Left ventricle myocardium inferior (tissue), 1 donor: Measurements from ENCODE around the gene SLC16A8. TPM values are rescaled to one million over a fixed set of nuclear protein-coding genes. Genes with fewer than 3 reads are reported as not detected.

Source experiments
- DNase-seq: peaks from one replicate; pipeline ENCODE4 v3.0.0-alpha.2; 2020
- H3K27ac ChIP-seq: fragments of 200-600 bp; replicated peaks from 2 replicates; pipeline ENCODE4 v1.8.0; 2021
- H3K27me3 ChIP-seq: fragments of 200-600 bp; 2 replicates; pipeline ENCODE4 v1.8.0; 2021; ENCODE audit warnings: low read depth
- H3K36me3 ChIP-seq: fragments of 200-600 bp; 2 replicates; pipeline ENCODE4 v1.8.0; 2021
- H3K4me1 ChIP-seq: fragments of 200-600 bp; 2 replicates; pipeline ENCODE4 v1.8.0; 2021
- H3K4me3 ChIP-seq: fragments of 200-600 bp; 2 replicates; pipeline ENCODE4 v1.8.0; 2021; ENCODE audit warnings: mild to moderate bottlenecking, moderate library complexity
- H3K9me3 ChIP-seq: fragments of 200-600 bp; replicated peaks from 2 replicates; pipeline ENCODE4 v1.8.0; 2021
- intact Hi-C: fragments of 100-400 bp; cut with micrococcal nuclease; formaldehyde crosslinking; loops from one replicate; pipeline ENCODE4 v1.11.0; 2022
- total RNA-seq: library from RNA; stranded (reverse); fragmentation: NEBNext Ultra II Directional; extraction: Animal tissue kit (Norgen Biotek cat#: 25700); gene quantifications from one replicate; pipeline ENCODE4 v1.2.1, GENCODE V29; 2021
- TF ChIP-seq, protein P1 (sequence below): fragments of 200-600 bp; IDR thresholded peaks from 2 replicates; pipeline ENCODE4 v1.8.0; 2021; ENCODE audit warnings: antibody characterized with exemption, mild to moderate bottlenecking, borderline replicate concordance
- donor health status: DM: no; HTN: yes; CAD: no; lungs with severe emphysema.

The SLC16A8 gene
- total RNA-seq, 1 donor from 2014 or later = not detected

DNA sequence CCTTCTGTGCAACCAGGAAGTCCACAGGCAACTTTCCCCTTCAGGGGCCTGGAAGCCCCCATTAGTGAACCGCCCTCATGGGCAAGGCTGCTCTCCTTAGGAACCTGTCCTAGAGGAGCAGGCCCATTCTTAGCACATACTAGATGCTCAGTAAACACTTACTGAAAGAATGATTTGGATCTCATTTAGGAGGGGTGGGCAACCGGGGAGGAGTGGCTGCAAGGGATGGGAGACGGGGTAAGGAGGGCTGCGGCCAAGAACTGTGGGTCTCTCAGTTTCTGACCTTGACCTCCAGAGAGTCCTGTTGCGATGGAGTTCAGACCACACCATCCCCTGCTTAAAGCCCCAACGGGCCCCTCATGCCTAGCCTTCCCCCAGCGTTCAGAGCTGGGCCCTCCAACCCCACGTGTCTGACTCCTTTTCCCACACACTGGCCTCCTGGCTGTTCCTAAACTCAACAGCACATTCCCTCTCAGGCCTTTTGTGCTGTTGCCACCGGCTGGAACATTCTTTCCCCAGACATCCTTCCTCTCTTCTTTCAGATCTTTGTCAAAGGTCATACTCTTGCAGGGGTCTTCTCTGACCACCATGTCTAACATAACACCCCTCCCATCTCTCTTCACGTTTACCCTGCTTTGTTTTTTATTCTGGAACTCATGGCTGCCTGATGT is 47.5 kb downstream of the SLC16A8 start:
- no peaks in the 10 kb centered on the region for H3K9me3 ChIP-seq
- DNase-seq = no peak
- no peaks in the 10 kb centered on the region for H3K27me3 ChIP-seq
- H3K27ac ChIP-seq = peak overlapping the region; percentile 64
- intact Hi-C loops = no loop called here
- no peak overlapping the region for H3K4me3 ChIP-seq
- TF ChIP-seq, protein P1, sequence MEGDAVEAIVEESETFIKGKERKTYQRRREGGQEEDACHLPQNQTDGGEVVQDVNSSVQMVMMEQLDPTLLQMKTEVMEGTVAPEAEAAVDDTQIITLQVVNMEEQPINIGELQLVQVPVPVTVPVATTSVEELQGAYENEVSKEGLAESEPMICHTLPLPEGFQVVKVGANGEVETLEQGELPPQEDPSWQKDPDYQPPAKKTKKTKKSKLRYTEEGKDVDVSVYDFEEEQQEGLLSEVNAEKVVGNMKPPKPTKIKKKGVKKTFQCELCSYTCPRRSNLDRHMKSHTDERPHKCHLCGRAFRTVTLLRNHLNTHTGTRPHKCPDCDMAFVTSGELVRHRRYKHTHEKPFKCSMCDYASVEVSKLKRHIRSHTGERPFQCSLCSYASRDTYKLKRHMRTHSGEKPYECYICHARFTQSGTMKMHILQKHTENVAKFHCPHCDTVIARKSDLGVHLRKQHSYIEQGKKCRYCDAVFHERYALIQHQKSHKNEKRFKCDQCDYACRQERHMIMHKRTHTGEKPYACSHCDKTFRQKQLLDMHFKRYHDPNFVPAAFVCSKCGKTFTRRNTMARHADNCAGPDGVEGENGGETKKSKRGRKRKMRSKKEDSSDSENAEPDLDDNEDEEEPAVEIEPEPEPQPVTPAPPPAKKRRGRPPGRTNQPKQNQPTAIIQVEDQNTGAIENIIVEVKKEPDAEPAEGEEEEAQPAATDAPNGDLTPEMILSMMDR = no peak
- H3K4me1 ChIP-seq = peaks cover 34% of the 10 kb centered on the region
- H3K36me3 ChIP-seq = no peaks in the 10 kb centered on the region

DNA sequence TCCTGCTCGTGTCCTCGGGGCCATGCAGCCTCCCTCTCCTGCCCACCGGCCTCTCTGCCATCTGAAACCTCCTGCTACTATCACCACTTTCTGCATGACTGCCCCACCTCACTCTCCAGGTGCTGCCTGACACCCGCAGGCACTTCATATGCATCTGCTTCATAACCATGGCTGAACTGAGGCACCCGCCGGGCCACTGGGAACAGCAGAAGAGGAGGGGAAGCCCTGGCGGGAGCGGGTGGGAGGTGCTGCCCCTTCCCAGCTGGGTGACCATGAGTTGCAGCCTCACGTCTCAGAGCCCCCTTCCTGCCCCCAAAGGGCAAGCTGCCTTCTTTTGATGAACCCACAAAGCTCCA is 48.5 kb downstream of the SLC16A8 start:
- Histone ChIP-seq H3K36me3 (no peaks in the 10 kb centered on the region), H3K27ac (peak overlapping the region; percentile 64), H3K9me3 (no peaks in the 10 kb centered on the region), H3K27me3 (no peaks in the 10 kb centered on the region), H3K4me1 (peaks cover 34% of the 10 kb centered on the region), H3K4me3 (no peak overlapping the region)
- DNase-seq = no peak
- intact Hi-C loops = no loop called here
- TF ChIP-seq, protein P1 = no peak

DNA sequence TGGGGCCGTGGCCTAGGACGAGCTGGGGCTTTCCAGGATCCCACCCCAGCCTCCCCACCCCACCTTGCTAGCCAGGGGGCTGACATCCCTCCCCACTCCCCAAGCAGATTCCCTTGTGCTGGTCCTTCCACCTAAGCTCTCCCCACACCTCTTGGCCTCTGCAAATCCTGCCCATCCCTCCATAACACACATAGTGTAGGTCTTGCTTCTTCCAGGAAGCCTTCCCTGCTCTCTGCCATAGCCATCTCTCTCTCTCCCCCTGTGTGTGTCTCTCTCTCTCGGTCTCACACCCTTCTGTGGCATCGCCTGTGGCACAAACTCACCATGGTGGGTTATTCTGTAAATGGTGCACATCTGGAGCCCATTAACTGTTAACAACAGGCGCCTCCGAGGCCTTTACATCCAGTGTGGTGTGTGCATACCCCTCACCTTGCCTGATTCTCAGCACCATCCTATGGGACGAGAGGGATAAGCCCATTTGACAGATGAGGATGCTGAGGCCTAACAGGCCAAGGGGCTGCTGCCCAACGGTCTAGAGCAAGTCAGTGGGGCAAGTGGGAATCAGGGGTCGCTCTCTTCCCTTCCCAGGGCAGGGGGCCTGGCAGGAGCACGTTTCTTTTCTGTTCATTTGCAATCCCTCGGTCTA is 49.0 kb downstream of the SLC16A8 start:
- no peaks in the 10 kb centered on the region for H3K27me3 ChIP-seq
- peaks cover 34% of the 10 kb centered on the region for H3K4me1 ChIP-seq
- peak overlapping the region; percentile 64 for H3K27ac ChIP-seq
- no peak for DNase-seq
- TF ChIP-seq, protein P1 = no peak
- H3K9me3 ChIP-seq = no peaks in the 10 kb centered on the region
- intact Hi-C loops = no loop called here
- H3K4me3 ChIP-seq = no peak overlapping the region
- H3K36me3 ChIP-seq = no peaks in the 10 kb centered on the region

DNA sequence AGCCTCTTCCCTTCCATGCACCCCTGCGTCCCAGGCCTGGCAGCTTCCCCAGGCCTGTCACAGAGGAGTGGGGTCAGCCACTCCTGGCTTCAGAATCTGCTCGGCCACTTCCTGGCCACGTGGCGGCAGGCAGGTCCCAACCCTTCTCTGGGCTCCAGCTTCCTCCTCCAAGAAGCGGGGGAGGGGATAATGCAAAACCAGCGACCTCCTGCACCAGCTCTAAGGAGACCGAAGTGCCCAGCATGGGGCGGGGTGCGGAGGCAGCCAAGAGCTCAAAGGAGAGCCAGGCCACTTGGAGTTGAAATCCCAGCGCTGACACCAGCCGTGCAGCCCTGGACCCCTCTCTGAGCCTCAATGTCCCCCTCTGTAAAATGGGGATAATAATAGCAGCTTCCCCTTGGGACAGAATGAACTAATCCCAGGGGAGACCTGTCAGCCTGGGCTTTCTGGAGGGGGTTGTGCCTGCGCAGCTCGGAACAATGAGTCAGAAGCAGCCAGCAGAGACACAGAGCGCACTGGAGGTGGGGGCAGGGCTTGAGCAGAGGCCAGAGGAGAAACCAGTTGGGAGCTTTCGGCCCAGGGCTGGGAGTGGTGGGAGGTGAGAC is 49.6 kb downstream of the SLC16A8 start:
- Histone ChIP-seq H3K27me3 (no peaks in the 10 kb centered on the region), H3K4me3 (no peak overlapping the region), H3K9me3 (no peaks in the 10 kb centered on the region), H3K27ac (peak overlapping the region; percentile 64), H3K4me1 (peaks cover 28% of the 10 kb centered on the region), H3K36me3 (no peaks in the 10 kb centered on the region)
- TF ChIP-seq, protein P1 = no peak
- intact Hi-C loops = no loop called here
- DNase-seq = peak; percentile 70

DNA sequence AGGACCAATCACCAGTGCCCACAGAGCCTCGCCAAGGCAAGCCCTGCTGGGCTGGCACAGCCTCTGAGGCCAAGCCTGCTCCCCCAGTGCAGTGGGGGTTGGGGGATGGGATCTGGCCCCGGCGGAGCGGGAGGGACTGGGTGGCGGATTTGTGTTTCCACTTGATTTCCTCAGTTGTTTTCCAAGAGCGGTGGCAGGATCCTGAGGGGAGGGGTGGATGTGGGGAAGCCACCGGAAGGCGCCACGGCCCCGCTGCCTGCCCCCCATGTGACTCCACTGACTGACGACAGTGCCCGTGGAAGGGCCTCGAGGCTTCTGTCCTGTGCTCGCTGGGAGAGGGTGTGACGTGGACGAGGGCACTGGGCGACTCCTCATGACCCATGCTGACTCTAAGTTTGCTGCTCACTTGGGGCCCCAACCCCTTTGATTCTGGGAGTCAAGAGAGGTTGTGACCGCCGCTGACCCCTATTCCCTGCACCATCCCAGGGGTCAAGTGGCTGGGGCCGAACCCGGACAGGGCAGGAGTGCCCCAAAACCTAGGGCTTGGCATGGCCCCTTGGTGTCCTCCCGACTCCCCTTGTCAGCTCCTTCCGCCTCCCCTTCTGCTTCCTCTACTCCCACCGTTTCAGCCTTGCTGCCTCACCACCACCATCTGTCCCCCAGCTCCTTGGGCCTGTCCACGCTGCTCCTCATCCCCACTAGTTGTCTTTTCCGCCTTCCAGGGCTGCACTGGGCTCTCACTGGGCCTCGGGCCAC is 50.3 kb downstream of the SLC16A8 start:
- intact Hi-C loops = no loop called here
- Histone ChIP-seq H3K4me1 (peaks cover 26% of the 10 kb centered on the region), H3K9me3 (no peaks in the 10 kb centered on the region), H3K27me3 (no peaks in the 10 kb centered on the region), H3K4me3 (no peak overlapping the region), H3K36me3 (no peaks in the 10 kb centered on the region), H3K27ac (peak overlapping the region; percentile 64)
- DNase-seq = no peak
- TF ChIP-seq, protein P1 = no peak
